ENCODE measurements around the gene RBSN. TPM values are rescaled to one million over a fixed set of nuclear protein-coding genes. Genes with fewer than 3 reads are reported as not detected.

Gene RBSN
- total and polyA plus RNA-seq, 2 of the 4 experiments (the other 2 are of a cell fraction) = 8.7 to 33.7 TPM

- Histone ChIP-seq H2AFZ (replicated peaks; ENCODE audit: low read length, poor library complexity) (no peak overlapping the region), H2BK15ac (ENCODE audit: low read depth, low read length) (no peak overlapping the region), H3K56ac (ENCODE audit: extremely low read depth, insufficient read depth, low read length) (no peak overlapping the region), H2BK120ac (ENCODE audit: low read depth, low read length) (no peak overlapping the region), H3K27me3 (ENCODE audit: control insufficient read depth, insufficient read depth, low read length) (no peaks in the 10 kb centered on the region), H3K4ac (ENCODE audit: low read depth, low read length) (no peak overlapping the region), H4K20me1 (ENCODE audit: insufficient read depth, low read length) (peaks cover 6% of the 10 kb centered on the region; the same call in 1 of the 2 replicates), H3K4me3 (ENCODE audit: insufficient read depth, low read depth, low read length) (no peak overlapping the region), H2AK5ac (ENCODE audit: low read depth, low read length) (no peak overlapping the region), H3K4me2 (ENCODE audit: low read depth, low read length) (no peak overlapping the region), H4K8ac (ENCODE audit: low read depth in 2 of 2, low read length in 2 of 2) (no peak overlapping the region), H3K79me1 (ENCODE audit: low read depth in 1 of 2, low read length in 2 of 2) (peaks cover 0 to 4% of the 10 kb centered on the region in 2 experiments; a peak in 1 of 4 replicates), H3K9ac (ENCODE audit: low read depth, low read length) (no peak overlapping the region), H2BK5ac (ENCODE audit: low read depth, low read length, poor library complexity, severe bottlenecking) (no peak overlapping the region), H3K18ac (ENCODE audit: low read depth, low read length) (no peak overlapping the region), H4K91ac (ENCODE audit: insufficient read depth, low read depth, low read length) (no peak overlapping the region), H2AK9ac (replicated peaks; ENCODE audit: low read depth, low read length, poor library complexity) (no peak overlapping the region), H4K5ac (ENCODE audit: low read depth, low read length) (no peak overlapping the region), H3K27ac (ENCODE audit: insufficient read depth, low read length) (no peak overlapping the region), H3K9me1 (ENCODE audit: insufficient read depth, low read length) (no peaks in the 10 kb centered on the region; the same call in 1 of the 2 replicates), H3K36me3 (ENCODE audit: control insufficient read depth, insufficient read depth, low read length) (peaks cover 47% of the 10 kb centered on the region), H3K14ac (replicated peaks; ENCODE audit: low read depth, low read length) (no peak overlapping the region), H3K4me1 (ENCODE audit: control insufficient read depth, insufficient read depth, low read length) (no peaks in the 10 kb centered on the region), H2BK20ac (ENCODE audit: low read depth, low read length) (no peak overlapping the region), H3K23ac (ENCODE audit: low read depth, low read length) (no peak overlapping the region), H3K9me3 (ENCODE audit: control insufficient read depth, insufficient read depth, low read length) (no peaks in the 10 kb centered on the region)
- DNase-seq (no peak), ATAC-seq (ENCODE audit: low read depth) (no peak)
- TF ChIP-seq NFE2L2 (IDR thresholded peaks at IDR 0.05; ENCODE audit: low read depth, low read length) (no peak), BHLHE40 (IDR thresholded peaks at IDR 0.05; ENCODE audit: low read depth, low read length) (no peak), MXI1 (IDR thresholded peaks at IDR 0.05; ENCODE audit: borderline replicate concordance, low read depth, low read length) (no peak), CHD1 (IDR thresholded peaks at IDR 0.05; ENCODE audit: low read depth, low read length) (no peak), RFX5 (IDR thresholded peaks at IDR 0.05; ENCODE audit: low read depth, low read length) (no peak), MAZ (IDR thresholded peaks at IDR 0.05; ENCODE audit: borderline replicate concordance, low read depth, low read length) (no peak), RCOR1 (IDR thresholded peaks at IDR 0.05; ENCODE audit: insufficient replicate concordance, low read length) (no peak), SMC3 (IDR thresholded peaks at IDR 0.05; ENCODE audit: low read depth, low read length) (no peak), MAFK (IDR thresholded peaks at IDR 0.05; ENCODE audit: low read depth, low read length) (no peak), CEBPB (IDR thresholded peaks at IDR 0.05; ENCODE audit: low read depth, low read length) (no peak), POLR2A (IDR thresholded peaks at IDR 0.05; ENCODE audit: low read depth, low read length) (no peak), FOS (IDR thresholded peaks at IDR 0.05; ENCODE audit: low read depth, low read length) (no peak), RAD21 (IDR thresholded peaks at IDR 0.05; ENCODE audit: low read length) (no peak), USF2 (IDR thresholded peaks at IDR 0.05; ENCODE audit: low read depth, low read length) (no peak)
- TF ChIP-seq, protein P1, sequence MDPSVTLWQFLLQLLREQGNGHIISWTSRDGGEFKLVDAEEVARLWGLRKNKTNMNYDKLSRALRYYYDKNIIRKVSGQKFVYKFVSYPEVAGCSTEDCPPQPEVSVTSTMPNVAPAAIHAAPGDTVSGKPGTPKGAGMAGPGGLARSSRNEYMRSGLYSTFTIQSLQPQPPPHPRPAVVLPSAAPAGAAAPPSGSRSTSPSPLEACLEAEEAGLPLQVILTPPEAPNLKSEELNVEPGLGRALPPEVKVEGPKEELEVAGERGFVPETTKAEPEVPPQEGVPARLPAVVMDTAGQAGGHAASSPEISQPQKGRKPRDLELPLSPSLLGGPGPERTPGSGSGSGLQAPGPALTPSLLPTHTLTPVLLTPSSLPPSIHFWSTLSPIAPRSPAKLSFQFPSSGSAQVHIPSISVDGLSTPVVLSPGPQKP (IDR thresholded peaks at IDR 0.05; ENCODE audit: borderline replicate concordance, low read depth, low read length) = no peak
- TF ChIP-seq, protein P2, sequence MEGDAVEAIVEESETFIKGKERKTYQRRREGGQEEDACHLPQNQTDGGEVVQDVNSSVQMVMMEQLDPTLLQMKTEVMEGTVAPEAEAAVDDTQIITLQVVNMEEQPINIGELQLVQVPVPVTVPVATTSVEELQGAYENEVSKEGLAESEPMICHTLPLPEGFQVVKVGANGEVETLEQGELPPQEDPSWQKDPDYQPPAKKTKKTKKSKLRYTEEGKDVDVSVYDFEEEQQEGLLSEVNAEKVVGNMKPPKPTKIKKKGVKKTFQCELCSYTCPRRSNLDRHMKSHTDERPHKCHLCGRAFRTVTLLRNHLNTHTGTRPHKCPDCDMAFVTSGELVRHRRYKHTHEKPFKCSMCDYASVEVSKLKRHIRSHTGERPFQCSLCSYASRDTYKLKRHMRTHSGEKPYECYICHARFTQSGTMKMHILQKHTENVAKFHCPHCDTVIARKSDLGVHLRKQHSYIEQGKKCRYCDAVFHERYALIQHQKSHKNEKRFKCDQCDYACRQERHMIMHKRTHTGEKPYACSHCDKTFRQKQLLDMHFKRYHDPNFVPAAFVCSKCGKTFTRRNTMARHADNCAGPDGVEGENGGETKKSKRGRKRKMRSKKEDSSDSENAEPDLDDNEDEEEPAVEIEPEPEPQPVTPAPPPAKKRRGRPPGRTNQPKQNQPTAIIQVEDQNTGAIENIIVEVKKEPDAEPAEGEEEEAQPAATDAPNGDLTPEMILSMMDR (conservative IDR thresholded peaks at IDR 0.05; ENCODE audit: low read depth, low read length) = no peak
- 60% methylated on average over 2 of the region's 5 CpGs; no CpG with 5 or more reads in 1 of the 2 experiments for WGBS, 2 experiments (ENCODE audit: extremely low coverage in 2 of 2, insufficient read length in 1 of 2)
- dilution Hi-C loops (cut with HindIII; ENCODE audit: low sequenced_read_pairs, unreplicated experiment) = no loop called here
- ChIA-PET POLR2A (ENCODE audit: unreplicated experiment) (no interaction called here), CTCF (no interaction called here)
- in situ Hi-C loops (cut with MboI; ENCODE audit: low sequenced_read_pairs) = no loop called here
- no TSS peak for BruUV-seq (replicated peaks)
- intact Hi-C loops (cut with micrococcal nuclease) = no loop called here
Measured at GRCh38 chr3:15023249-15023648, 75.7 kb downstream of the RBSN start.

Data from IMR-90 (cell line).